WTC11 (cell line): ENCODE data around the gene KEAP1. TPM values are rescaled to one million over a fixed set of nuclear protein-coding genes. Genes with fewer than 3 reads are reported as not detected.

Experiments
- ESRRA ChIP-seq: sonication (generic); formaldehyde crosslinking; IDR thresholded peaks from 2 replicates; pipeline ENCODE4 v1.8.1; 2022; ENCODE audit warnings: mild to moderate bottlenecking, missing genetic modification reagents, borderline replicate concordance
- GABPB1 ChIP-seq: sonication (generic); formaldehyde crosslinking; IDR thresholded peaks from 2 replicates; pipeline ENCODE4 v1.8.1; 2023; ENCODE audit warnings: mild to moderate bottlenecking, missing genetic modification reagents
- GRHL2 ChIP-seq: fragments of 250-450 bp; sonication (Bioruptor Pico); IDR thresholded peaks from 2 replicates; pipeline ENCODE4 v1.8.0; 2022; ENCODE audit warnings: mild to moderate bottlenecking, moderate library complexity; ENCODE audit not compliant: insufficient replicate concordance, severe bottlenecking
- GTF2I ChIP-seq: fragments of 250-450 bp; sonication (Bioruptor Pico); conservative IDR thresholded peaks from 2 replicates; pipeline ENCODE4 v1.4.0; 2021; ENCODE audit warnings: mild to moderate bottlenecking
- JAZF1 ChIP-seq: fragments of 250-450 bp; sonication (Bioruptor Pico); IDR thresholded peaks from 2 replicates; pipeline ENCODE4 v1.9.0; 2021; ENCODE audit warnings: moderate library complexity, mild to moderate bottlenecking, inconsistent platforms
- NR2C2 ChIP-seq: sonication (generic); formaldehyde crosslinking; IDR thresholded peaks from 2 replicates; pipeline ENCODE4 v1.8.0; 2022; ENCODE audit warnings: mild to moderate bottlenecking, missing genetic modification reagents
- SMAD3 ChIP-seq: sonication (generic); formaldehyde crosslinking; IDR thresholded peaks from 2 replicates; pipeline ENCODE4 v1.8.0; 2022; ENCODE audit warnings: missing genetic modification reagents, mild to moderate bottlenecking, borderline replicate concordance
- total RNA-seq: library from RNA; stranded (reverse); gene quantifications from 3 replicates; pipeline ENCODE4 v1.2.3, GENCODE V29; 2021
- TF ChIP-seq, protein P1 (sequence below): sonication (generic); formaldehyde crosslinking; IDR thresholded peaks from 2 replicates; pipeline ENCODE4 v1.8.1; 2023; ENCODE audit warnings: mild to moderate bottlenecking, moderate library complexity, missing genetic modification reagents
- TF ChIP-seq, protein P2 (sequence below): sonication (generic); formaldehyde crosslinking; IDR thresholded peaks from 2 replicates; pipeline ENCODE4 v1.8.0; 2023; ENCODE audit warnings: missing genetic modification reagents, mild to moderate bottlenecking, borderline replicate concordance
- TF ChIP-seq, protein P3 (sequence below): sonication (generic); formaldehyde crosslinking; IDR thresholded peaks from 2 replicates; pipeline ENCODE4 v1.8.1; 2023; ENCODE audit warnings: mild to moderate bottlenecking, missing genetic modification reagents
- TF ChIP-seq, protein P4 (sequence below): sonication (generic); formaldehyde crosslinking; conservative IDR thresholded peaks from 2 replicates; pipeline ENCODE4 v1.8.1; 2023; ENCODE audit warnings: mild to moderate bottlenecking, low read depth, missing genetic modification reagents, moderate library complexity
- TF ChIP-seq, protein P5 (sequence below): sonication (generic); formaldehyde crosslinking; IDR thresholded peaks from 2 replicates; pipeline ENCODE4 v1.8.1; 2022; ENCODE audit warnings: mild to moderate bottlenecking, missing genetic modification reagents, moderate library complexity, borderline replicate concordance
- TF ChIP-seq, protein P6 (sequence below): sonication (generic); formaldehyde crosslinking; IDR thresholded peaks from 2 replicates; pipeline ENCODE4 v1.8.0; 2022; ENCODE audit warnings: mild to moderate bottlenecking, missing genetic modification reagents

The KEAP1 gene
- total RNA-seq, 1 experiment from 2014 or later = 68.7 TPM

DNA sequence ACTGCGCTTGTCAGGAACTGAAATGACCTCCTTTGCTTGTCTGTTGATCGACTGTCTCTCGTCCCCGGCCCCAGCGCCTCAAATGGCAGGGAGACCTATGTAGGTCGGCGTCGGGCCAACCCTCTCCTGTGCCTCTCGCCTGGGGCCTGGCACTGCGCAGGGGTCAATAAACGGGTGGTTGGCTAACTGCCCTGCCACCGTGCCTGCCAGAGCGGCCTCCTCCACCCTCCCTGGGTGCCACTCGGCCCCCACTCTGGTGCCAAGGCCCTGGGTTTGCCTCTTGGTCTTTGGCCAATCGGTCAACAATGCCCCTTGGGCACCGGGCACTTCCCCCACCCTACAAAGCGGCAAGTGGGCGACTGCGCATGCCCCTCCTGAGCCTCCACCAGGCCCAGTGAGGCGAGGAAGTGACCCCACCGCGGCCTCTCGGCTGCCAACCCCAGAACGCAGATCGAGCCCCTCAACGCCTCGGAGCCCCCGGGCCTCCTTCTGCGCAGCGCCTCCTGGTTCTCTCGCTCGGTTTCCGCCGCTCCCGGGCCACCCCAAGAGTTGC lies 1.1 kb downstream of the KEAP1 start (continued):
- TF ChIP-seq, protein P1, sequence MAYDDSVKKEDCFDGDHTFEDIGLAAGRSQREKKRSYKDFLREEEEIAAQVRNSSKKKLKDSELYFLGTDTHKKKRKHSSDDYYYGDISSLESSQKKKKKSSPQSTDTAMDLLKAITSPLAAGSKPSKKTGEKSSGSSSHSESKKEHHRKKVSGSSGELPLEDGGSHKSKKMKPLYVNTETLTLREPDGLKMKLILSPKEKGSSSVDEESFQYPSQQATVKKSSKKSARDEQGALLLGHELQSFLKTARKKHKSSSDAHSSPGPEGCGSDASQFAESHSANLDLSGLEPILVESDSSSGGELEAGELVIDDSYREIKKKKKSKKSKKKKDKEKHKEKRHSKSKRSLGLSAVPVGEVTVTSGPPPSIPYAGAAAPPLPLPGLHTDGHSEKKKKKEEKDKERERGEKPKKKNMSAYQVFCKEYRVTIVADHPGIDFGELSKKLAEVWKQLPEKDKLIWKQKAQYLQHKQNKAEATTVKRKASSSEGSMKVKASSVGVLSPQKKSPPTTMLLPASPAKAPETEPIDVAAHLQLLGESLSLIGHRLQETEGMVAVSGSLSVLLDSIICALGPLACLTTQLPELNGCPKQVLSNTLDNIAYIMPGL (CRISPR knock-in tag) = no peak
- TF ChIP-seq NR2C2 (CRISPR knock-in tag) (no peak), ESRRA (no peak), JAZF1 (CRISPR knock-in tag) (no peak), GTF2I (CRISPR knock-in tag) (no peak), SMAD3 (CRISPR knock-in tag) (no peak), GRHL2 (CRISPR knock-in tag) (no peak), GABPB1 (CRISPR knock-in tag) (no peak)
- TF ChIP-seq, protein P2, sequence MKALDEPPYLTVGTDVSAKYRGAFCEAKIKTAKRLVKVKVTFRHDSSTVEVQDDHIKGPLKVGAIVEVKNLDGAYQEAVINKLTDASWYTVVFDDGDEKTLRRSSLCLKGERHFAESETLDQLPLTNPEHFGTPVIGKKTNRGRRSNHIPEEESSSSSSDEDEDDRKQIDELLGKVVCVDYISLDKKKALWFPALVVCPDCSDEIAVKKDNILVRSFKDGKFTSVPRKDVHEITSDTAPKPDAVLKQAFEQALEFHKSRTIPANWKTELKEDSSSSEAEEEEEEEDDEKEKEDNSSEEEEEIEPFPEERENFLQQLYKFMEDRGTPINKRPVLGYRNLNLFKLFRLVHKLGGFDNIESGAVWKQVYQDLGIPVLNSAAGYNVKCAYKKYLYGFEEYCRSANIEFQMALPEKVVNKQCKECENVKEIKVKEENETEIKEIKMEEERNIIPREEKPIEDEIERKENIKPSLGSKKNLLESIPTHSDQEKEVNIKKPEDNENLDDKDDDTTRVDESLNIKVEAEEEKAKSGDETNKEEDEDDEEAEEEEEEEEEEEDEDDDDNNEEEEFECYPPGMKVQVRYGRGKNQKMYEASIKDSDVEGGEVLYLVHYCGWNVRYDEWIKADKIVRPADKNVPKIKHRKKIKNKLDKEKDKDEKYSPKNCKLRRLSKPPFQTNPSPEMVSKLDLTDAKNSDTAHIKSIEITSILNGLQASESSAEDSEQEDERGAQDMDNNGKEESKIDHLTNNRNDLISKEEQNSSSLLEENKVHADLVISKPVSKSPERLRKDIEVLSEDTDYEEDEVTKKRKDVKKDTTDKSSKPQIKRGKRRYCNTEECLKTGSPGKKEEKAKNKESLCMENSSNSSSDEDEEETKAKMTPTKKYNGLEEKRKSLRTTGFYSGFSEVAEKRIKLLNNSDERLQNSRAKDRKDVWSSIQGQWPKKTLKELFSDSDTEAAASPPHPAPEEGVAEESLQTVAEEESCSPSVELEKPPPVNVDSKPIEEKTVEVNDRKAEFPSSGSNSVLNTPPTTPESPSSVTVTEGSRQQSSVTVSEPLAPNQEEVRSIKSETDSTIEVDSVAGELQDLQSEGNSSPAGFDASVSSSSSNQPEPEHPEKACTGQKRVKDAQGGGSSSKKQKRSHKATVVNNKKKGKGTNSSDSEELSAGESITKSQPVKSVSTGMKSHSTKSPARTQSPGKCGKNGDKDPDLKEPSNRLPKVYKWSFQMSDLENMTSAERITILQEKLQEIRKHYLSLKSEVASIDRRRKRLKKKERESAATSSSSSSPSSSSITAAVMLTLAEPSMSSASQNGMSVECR (CRISPR knock-in tag) = peak; percentile 41; the same call in 1 of the 2 replicates
- TF ChIP-seq, protein P3, sequence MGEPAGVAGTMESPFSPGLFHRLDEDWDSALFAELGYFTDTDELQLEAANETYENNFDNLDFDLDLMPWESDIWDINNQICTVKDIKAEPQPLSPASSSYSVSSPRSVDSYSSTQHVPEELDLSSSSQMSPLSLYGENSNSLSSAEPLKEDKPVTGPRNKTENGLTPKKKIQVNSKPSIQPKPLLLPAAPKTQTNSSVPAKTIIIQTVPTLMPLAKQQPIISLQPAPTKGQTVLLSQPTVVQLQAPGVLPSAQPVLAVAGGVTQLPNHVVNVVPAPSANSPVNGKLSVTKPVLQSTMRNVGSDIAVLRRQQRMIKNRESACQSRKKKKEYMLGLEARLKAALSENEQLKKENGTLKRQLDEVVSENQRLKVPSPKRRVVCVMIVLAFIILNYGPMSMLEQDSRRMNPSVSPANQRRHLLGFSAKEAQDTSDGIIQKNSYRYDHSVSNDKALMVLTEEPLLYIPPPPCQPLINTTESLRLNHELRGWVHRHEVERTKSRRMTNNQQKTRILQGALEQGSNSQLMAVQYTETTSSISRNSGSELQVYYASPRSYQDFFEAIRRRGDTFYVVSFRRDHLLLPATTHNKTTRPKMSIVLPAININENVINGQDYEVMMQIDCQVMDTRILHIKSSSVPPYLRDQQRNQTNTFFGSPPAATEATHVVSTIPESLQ (CRISPR knock-in tag) = no peak
- TF ChIP-seq, protein P4, sequence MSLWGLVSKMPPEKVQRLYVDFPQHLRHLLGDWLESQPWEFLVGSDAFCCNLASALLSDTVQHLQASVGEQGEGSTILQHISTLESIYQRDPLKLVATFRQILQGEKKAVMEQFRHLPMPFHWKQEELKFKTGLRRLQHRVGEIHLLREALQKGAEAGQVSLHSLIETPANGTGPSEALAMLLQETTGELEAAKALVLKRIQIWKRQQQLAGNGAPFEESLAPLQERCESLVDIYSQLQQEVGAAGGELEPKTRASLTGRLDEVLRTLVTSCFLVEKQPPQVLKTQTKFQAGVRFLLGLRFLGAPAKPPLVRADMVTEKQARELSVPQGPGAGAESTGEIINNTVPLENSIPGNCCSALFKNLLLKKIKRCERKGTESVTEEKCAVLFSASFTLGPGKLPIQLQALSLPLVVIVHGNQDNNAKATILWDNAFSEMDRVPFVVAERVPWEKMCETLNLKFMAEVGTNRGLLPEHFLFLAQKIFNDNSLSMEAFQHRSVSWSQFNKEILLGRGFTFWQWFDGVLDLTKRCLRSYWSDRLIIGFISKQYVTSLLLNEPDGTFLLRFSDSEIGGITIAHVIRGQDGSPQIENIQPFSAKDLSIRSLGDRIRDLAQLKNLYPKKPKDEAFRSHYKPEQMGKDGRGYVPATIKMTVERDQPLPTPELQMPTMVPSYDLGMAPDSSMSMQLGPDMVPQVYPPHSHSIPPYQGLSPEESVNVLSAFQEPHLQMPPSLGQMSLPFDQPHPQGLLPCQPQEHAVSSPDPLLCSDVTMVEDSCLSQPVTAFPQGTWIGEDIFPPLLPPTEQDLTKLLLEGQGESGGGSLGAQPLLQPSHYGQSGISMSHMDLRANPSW (CRISPR knock-in tag) = no peak
- TF ChIP-seq, protein P5, sequence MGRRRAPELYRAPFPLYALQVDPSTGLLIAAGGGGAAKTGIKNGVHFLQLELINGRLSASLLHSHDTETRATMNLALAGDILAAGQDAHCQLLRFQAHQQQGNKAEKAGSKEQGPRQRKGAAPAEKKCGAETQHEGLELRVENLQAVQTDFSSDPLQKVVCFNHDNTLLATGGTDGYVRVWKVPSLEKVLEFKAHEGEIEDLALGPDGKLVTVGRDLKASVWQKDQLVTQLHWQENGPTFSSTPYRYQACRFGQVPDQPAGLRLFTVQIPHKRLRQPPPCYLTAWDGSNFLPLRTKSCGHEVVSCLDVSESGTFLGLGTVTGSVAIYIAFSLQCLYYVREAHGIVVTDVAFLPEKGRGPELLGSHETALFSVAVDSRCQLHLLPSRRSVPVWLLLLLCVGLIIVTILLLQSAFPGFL (CRISPR knock-in tag) = no peak
- TF ChIP-seq, protein P6, sequence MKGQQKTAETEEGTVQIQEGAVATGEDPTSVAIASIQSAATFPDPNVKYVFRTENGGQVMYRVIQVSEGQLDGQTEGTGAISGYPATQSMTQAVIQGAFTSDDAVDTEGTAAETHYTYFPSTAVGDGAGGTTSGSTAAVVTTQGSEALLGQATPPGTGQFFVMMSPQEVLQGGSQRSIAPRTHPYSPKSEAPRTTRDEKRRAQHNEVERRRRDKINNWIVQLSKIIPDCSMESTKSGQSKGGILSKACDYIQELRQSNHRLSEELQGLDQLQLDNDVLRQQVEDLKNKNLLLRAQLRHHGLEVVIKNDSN (CRISPR knock-in tag) = peak; percentile 9; the same call in 1 of the 2 replicates
